Panc1 (cell line): Measurements from ENCODE around the gene DLGAP5. TPM values are rescaled to one million over a fixed set of nuclear protein-coding genes. Genes with fewer than 3 reads are reported as not detected.

ENCODE experiments used
- ATAC-seq: fragments of 200-7000 bp; cut with Tn5 transposase; 2 replicates; pipeline ENCODE4 v1.9.1; 2020; ENCODE audit warnings: mild to moderate bottlenecking, moderate library complexity
- BruUV-seq: library from RNA; stranded (reverse); fragments of 400-500 nt; replicated peaks from 2 replicates; lab custom pipeline; 2021; lab: Mats Ljungman, UMichigan
- CTCF ChIA-PET: fragments of 300-600 bp; sonication (Branson Sonifier 250); formaldehyde crosslinking; loops from one replicate; lab custom pipeline; 2022; ENCODE audit warnings: antibody characterized with exemption; lab: Charles Lee
- POLR2A ChIA-PET: fragments of 300-600 bp; sonication (Branson Sonifier 250); formaldehyde crosslinking; loops from one replicate; lab custom pipeline; 2022; ENCODE audit warnings: antibody characterized with exemption; lab: Charles Lee
- DNase-seq: peaks from one replicate; pipeline ENCODE4 v3.0.0-alpha.2; 2010; ENCODE audit warnings: low read depth, low spot score
- H3K27ac ChIP-seq: 2 replicates; pipeline ENCODE4 v1.5.1; 2011; ENCODE audit warnings: mild to moderate bottlenecking, low read length, inconsistent platforms
- H3K27me3 ChIP-seq: fragments of 200-500 bp; sonication (Bioruptor generic); 2 replicates; pipeline ENCODE4 v1.6.0; 2014; ENCODE audit warnings: low read length, inconsistent platforms; ENCODE audit not compliant: control insufficient read depth, insufficient read depth
- H3K36me3 ChIP-seq: fragments of 200-500 bp; sonication (Bioruptor generic); 2 replicates; pipeline ENCODE4 v1.5.1; 2014; ENCODE audit warnings: inconsistent platforms, mild to moderate bottlenecking, low read length, moderate library complexity; ENCODE audit not compliant: control insufficient read depth, insufficient read depth
- H3K4me1 ChIP-seq: 2 replicates; pipeline ENCODE4 v1.5.1; 2011; ENCODE audit warnings: inconsistent platforms, mild to moderate bottlenecking, low read length, moderate library complexity; ENCODE audit not compliant: control insufficient read depth, insufficient read depth
- H3K4me3 ChIP-seq, 2 experiments: 2 replicates each; pipeline ENCODE4 v1.5.1; 2011 to 2012; ENCODE audit warnings: low read depth in 2 of 2, low read length in 2 of 2, mild to moderate bottlenecking in 2 of 2, inconsistent platforms in 1 of 2, moderate library complexity in 1 of 2
- H3K9me3 ChIP-seq: fragments of 200-500 bp; sonication (Bioruptor generic); 2 replicates; pipeline ENCODE4 v1.5.1; 2014; ENCODE audit warnings: low read depth, mild to moderate bottlenecking, inconsistent platforms, low read length, moderate library complexity; ENCODE audit not compliant: control insufficient read depth, insufficient read depth
- CTCF ChIP-seq: fragments of 450-650 bp; IDR thresholded peaks from 2 replicates; pipeline ENCODE4 v1.5.1; 2017; ENCODE audit warnings: mild to moderate bottlenecking
- POLR2AphosphoS5 ChIP-seq: IDR thresholded peaks from 2 replicates; pipeline ENCODE4 v1.6.1; 2012; ENCODE audit warnings: mild to moderate bottlenecking, low read depth, low read length, moderate library complexity
- REST ChIP-seq, 2 experiments: IDR thresholded peaks; 2 replicates each; pipeline ENCODE4 v1.6.1; 2011 to 2012; ENCODE audit warnings: low read depth in 2 of 2, control low read depth in 1 of 2, low read length in 1 of 2, mild to moderate bottlenecking in 1 of 2, moderate library complexity in 1 of 2; ENCODE audit not compliant: insufficient read depth in 1 of 2
- SIN3A ChIP-seq: IDR thresholded peaks from 2 replicates; pipeline ENCODE4 v1.6.1; 2012; ENCODE audit warnings: low read depth, mild to moderate bottlenecking, low read length, moderate library complexity, borderline replicate concordance; ENCODE audit not compliant: insufficient read depth
- TCF7L2 ChIP-seq: IDR thresholded peaks from 2 replicates; pipeline ENCODE4 v1.6.1; 2011; ENCODE audit warnings: mild to moderate bottlenecking, low read depth, low read length, inconsistent platforms
- in situ Hi-C: cut with HindIII; loops from 2 replicates; pipeline ENCODE4 v1.10.0; 2016; ENCODE audit warnings: low sequenced_read_pairs, low pct_unique_long_range_greater_than_20kb
- intact Hi-C: fragments of 100-400 bp; cut with micrococcal nuclease; formaldehyde crosslinking; loops from one replicate; pipeline ENCODE4 v1.10.0; 2022; ENCODE audit not compliant: unreplicated experiment
- total RNA-seq: library from RNA; stranded (reverse); gene quantifications from one replicate; pipeline ENCODE4 v1.2.1, GENCODE V29; 2021; ENCODE audit not compliant: unreplicated experiment

DLGAP5 gene
- total RNA-seq, 1 experiment from 2014 or later: 48.7 TPM

GRCh38 chr14:55190906-55191202, 531 bp downstream of the DLGAP5 start:
- H3K36me3 ChIP-seq: peaks cover 6% of the 10 kb centered on the region; the same call in 1 of the 2 replicates
- ATAC-seq: no peak
- peaks cover 10% of the 10 kb centered on the region for H3K4me1 ChIP-seq
- in situ Hi-C loops: no loop called here
- intact Hi-C loops: no loop called here
- CTCF ChIA-PET: interaction anchor here (0.7 kb wide), 1 partner anchor 263 kb away, joined by 5 read pairs; no protein-coding TSS in a partner anchor
- no peak for DNase-seq
- POLR2A ChIA-PET: interaction anchor here (0.6 kb wide), 1 partner anchor 50 kb away, joined by 3 read pairs; no protein-coding TSS in a partner anchor
- peak overlapping the region; percentile 90 to 96 for H3K4me3 ChIP-seq
- H3K27ac ChIP-seq: peak overlapping the region; percentile 93
- BruUV-seq: no TSS peak
- no peaks in the 10 kb centered on the region for H3K27me3 ChIP-seq
- no peak for TF ChIP-seq REST (IDR thresholded peaks at IDR 0.05; ENCODE audit: insufficient read depth in 1 of 2, low read depth in 2 of 2, low read length in 1 of 2)
- no peak for TF ChIP-seq SIN3A
- TF ChIP-seq CTCF: no peak
- TF ChIP-seq TCF7L2: no peak
- TF ChIP-seq POLR2AphosphoS5: no peak
- H3K9me3 ChIP-seq: no peaks in the 10 kb centered on the region

GRCh38 chr14:55188686-55189295, 2.6 kb downstream of the DLGAP5 start:
- H3K4me1 ChIP-seq: peaks cover 10% of the 10 kb centered on the region
- peaks cover 6% of the 10 kb centered on the region; the same call in 1 of the 2 replicates for H3K36me3 ChIP-seq
- H3K4me3 ChIP-seq: no peak overlapping the region
- DNase-seq: no peak
- POLR2A ChIA-PET: no interaction called here
- no peaks in the 10 kb centered on the region for H3K27me3 ChIP-seq
- no peak for ATAC-seq
- H3K9me3 ChIP-seq: no peaks in the 10 kb centered on the region
- in situ Hi-C loops: no loop called here
- no peak overlapping the region for H3K27ac ChIP-seq
- CTCF ChIA-PET: no interaction called here
- TF ChIP-seq REST (IDR thresholded peaks at IDR 0.05; ENCODE audit: insufficient read depth in 1 of 2, low read depth in 2 of 2, low read length in 1 of 2) (no peak), POLR2AphosphoS5 (no peak), SIN3A (no peak), TCF7L2 (no peak), CTCF (no peak)
- intact Hi-C loops: no loop called here
- BruUV-seq: no TSS peak
